GM19455 (cell line): ENCODE measurements around the gene SLC26A11.

ENCODE experiments used
- ATAC-seq: cut with Tn5 transposase; IDR thresholded peaks from one replicate; pipeline ENCODE4 v1.9.1; 2021; ENCODE audit not compliant: unreplicated experiment

The SLC26A11 gene

DNA sequence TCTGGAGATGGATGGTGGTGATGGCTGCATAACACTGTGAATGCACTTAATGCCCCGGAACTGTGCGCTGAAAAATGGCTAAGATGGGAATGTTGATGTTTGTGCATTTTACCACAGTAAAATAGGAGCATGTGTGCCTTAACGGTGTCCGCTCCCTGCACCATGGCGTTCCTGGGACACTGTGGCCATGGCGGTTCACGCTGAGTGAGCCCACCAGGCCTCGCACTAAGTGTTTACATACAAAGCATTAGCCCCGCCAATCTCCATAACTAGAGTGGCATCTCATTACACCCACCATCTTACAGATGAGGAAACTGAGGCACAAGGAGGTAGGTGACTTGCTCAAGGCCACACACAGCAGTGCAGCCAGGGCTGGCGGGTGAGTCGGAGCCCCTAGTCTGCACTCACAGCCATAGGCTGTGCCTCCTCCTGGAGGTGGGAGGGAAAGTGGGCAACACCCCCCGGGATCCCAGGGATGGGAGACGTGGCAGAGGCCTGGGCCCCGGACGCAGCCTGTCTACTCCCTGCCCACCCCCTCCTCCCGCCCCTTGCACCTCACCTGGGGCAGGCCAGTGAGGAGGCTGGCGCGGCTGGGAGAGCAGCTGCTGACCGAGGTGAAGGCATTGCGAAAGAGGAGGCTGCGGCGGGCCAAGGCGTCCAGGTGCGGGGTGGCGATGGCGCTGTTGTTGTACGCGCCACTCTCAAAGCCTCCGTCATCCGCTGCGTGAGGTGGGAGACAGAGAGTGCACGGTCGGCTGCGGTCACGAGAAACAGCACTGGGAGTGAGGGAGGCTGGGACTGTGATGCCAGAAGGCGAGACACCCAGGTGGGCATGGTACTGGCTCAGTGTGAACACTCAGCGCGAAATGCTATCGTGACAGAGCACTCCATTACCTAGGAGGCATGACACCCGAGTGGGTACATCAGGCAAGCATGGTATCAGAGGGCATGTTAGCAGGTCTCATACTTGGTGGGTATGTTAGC, 3.5 kb upstream of the SLC26A11 start:
- ATAC-seq: no peak

DNA sequence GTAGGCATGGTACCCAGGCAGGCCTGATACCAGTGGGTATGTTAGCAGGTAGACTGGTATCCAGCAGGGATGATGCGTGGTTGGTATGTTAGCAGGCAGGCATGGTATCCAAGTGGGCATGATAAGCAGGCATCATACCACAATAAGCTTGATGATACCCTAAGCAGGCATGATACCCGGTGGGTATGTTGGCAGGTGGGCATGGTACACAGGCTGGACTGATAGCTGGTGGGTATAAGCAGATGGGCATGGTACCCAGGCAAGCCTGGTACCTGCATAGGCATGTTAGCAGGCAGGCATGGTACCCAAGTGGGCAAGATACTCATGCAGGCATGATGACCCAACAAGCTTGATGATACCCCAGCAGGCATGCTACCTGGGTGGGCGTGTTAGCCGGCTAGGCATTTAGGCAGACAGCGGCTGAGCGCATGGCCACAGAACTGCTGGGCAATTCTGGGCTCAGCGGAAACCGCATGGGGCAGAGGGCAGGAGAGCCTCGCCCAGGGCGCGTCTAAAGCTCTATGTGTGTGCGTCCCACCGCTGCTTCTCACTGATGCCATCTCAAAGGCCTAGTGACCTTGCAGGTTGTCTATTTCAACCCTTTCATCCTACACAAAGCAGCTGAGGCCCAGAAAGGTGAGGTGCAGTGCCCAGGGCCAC, 2.4 kb upstream of the SLC26A11 start:
- ATAC-seq: no peak

DNA sequence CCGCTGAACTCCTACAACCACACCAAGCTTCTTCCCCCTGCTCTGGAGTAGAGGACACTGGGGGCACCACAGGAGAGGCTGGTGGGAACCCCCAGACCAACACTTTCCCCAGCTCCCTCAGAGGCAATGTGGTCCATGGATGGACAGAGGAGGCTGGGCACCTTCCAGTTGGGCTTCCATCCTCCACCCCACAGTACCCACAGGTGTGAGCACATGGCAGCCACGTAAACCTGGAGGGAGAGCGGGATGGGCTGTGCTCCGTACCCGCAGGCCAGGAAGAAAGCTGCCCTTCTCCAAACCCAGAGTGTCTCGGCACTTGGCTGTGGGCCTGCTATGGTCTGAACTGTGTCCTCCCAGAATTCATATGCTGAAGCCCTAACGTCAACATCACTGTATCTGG, 1.8 kb upstream of the SLC26A11 start:
- no peak for ATAC-seq

DNA sequence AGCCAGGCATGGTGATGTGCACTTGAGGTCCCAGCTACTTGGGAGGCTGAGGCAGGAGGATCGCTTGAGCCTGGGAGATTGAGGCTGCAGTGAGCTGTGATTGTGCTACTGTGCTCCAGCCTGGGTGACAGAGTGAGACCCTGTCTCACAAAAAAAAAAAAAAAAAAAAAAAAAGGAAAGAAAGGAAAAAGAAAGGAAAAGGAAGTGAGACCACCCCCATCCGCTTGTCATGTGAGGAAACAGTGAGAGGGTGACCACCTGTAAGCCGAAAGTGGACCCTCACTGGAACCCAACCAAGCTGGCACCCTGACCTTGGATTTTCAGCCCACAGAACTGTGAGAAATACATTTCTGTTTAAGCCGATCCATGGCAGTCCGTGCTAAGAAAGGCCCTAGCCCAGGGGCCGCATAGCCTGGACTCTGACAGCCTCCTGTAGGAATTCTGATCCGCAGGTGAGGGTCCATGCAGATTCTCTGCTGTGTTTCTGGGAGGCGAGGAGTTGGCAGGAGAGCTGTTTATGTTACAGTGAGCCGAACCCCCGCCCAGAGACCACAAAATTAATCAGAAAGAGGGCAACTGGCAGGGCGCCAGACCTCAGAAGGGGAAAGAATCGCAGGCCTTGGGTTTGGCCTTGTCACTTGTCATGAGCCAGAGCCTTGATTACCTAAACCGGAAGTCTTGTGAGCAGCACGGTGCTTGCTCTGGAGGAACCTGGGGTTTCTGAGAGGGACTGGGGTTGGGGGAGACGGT, 1.0 kb upstream of the SLC26A11 start:
- peak; percentile 37 for ATAC-seq

DNA sequence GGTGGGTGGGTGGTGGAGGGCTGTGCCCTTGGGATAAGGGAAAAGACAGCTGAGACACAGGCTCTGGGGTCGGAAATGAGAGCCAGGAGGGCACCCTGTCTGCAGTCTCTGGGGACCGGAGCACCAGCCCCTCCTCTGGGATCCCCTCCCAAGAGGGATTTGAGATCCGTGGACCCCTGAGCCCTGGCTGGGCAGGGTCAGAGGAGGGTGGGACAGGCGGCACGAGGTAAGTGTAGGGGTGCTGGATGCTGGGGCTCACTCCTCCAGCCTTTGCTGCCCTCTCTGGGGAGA, 519 bp upstream of the SLC26A11 start:
- peak; percentile 16 for ATAC-seq

DNA sequence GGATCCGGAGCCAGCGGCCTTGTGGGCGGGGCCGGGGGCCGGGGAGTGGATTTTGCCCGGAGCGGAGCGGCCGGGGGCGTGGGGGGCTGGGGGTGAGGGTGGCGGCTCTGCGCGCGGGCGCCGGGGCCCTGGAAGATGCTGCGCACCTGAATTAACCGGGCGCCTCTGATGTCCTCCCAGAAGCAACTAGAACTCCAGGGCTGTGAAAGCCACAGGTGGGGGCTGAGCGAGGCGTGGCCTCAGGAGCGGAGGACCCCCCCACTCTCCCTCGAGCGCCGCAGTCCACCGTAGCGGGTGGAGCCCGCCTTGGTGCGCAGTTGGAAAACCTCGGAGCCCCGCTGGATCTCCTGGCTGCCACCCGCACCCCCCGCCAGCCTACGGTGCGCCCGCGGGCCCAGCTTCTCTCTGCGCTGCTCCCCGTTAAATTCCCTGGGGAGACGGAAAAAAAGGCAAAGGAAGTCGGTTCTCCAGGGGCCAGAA, 549 bp downstream of the SLC26A11 start:
- ATAC-seq: peak; percentile 8

DNA sequence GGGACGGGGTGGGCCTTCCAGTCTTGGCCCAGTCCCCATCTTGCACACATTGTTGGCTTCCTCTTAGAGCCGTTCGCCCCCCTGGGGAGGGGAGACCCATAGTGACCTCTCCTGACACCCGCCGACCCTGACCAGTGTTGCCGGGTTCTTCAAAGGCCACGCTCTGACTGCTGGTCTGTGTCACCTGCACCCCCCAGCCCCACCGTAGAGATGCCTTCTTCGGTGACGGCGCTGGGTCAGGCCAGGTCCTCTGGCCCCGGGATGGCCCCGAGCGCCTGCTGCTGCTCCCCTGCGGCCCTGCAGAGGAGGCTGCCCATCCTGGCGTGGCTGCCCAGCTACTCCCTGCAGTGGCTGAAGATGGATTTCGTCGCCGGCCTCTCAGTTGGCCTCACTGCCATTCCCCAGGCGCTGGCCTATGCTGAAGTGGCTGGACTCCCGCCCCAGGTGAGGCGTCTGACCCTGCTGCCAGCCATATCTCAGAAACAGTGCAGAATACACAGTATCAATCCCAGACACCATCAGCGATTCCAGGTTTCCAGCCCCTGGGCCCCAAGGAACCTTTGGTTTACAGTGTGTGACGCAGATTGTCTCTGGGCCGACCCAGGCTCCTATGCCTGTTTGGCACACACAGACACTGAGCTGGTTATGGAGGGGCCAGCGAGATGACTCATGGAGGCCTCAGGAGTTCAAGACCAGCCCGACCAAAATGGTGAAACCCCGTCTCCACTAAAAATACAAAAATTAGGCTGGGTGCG, 1.3 kb downstream of the SLC26A11 start:
- no peak for ATAC-seq

DNA sequence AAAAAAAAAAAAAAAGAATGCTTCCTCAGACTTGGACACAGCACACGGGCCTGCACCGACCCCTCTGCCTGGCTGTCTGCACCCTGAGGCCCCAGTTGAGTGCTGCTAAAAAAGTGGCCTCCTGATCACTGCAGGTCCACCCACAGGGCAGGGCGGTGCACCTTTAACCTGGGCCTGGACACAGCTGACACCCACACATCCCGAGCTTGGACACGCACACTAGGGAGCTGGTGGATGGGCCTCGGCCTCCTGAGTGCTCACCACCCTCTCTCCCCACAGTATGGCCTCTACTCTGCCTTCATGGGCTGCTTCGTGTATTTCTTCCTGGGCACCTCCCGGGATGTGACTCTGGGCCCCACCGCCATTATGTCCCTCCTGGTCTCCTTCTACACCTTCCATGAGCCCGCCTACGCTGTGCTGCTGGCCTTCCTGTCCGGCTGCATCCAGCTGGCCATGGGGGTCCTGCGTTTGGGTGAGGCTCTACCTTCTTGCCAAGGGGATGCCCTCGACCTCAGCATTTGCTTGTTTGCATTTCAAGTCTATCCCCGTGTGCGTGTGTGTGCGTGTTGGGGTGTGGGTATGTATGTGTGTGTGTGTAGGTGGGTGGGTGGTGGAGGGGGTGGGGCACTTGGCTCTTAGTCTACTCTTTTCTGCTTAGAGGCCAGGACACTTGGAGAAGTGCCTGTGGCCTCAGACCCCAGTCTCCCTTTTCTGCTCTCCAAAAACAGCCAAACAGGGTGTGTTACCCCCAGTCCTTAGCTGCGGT, 2.3 kb downstream of the SLC26A11 start:
- no peak for ATAC-seq

DNA sequence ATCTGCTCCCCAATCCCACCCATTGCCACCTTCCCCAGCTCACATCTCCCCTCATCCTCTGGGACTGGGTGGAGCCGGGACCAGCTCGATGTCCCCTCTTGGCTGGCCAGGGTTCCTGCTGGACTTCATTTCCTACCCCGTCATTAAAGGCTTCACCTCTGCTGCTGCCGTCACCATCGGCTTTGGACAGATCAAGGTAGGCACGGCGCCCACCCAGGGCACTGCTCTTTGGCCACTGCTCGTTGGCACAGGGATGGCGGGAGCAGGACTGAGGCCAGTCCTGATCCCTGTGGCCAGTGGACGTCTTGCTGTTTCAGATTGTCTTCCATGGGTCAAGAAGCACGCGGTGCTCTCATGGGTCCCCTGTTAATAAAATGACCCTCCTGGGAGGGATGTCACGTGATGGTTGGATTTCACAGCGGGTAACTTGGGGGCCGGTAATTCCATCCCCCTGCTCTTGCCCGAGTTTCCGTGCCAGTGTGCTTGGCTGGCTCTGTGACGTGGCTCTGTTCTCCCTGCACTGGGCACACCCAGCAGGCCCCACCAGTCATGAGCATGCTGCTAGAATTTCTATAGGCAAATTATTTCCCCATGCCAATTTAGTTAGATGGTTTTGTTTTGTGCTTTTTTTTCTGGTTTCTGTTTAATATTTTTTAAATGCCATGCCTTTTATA, 3.1 kb downstream of the SLC26A11 start:
- no peak for ATAC-seq

DNA sequence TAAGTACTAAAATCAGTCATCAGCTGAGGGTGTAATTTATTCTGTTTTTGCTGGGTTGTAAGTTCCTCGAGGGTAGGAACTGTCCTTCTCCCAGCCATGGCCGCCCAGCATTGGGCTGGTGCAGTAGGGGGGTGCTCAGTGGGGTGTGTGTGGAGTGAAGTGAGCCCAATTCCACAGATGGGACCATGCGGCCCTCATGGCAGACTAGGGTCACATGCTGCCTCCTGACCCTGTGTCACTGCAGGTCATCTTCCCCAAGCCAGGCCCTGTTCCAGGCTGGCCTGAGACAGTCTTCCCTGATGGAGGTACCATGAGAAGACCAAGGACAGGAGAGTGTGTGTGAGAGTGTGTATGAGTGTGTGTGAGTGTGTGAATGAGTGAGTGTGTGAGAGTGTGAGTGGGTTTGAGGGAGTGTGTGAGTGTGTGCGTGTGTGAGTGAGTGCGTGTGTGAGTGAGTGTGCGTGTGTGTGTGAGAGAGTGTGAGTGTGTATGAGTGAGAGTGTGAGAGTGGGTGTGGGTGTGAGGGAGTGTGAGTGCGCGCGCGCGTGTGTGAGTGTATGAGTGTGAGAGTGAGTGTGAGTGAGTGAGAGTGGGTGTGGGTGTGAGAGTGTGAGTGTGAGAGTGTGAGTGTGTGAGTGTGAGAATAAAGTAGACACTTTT, 3.7 kb downstream of the SLC26A11 start:
- no peak for ATAC-seq

DNA sequence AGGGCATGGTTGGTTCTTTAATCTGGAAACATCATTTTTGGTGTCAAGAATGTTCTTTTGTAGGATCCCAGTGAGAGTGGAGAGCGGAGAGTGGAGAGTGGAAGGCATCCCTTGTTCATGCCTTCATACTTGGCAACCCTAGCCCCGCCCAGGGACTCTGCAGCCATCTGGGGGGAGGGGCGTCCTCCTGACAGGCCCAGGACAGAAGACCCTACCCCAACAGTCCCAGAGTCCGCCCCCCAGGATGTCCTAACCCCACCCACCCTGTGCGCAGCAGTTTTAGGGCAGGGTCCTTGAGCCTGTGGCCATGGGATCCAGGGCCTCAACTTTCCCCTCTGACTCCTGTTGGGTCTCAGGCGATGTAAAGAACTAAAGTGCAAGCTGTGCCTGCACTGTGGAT, 4.5 kb downstream of the SLC26A11 start:
- ATAC-seq: no peak

DNA sequence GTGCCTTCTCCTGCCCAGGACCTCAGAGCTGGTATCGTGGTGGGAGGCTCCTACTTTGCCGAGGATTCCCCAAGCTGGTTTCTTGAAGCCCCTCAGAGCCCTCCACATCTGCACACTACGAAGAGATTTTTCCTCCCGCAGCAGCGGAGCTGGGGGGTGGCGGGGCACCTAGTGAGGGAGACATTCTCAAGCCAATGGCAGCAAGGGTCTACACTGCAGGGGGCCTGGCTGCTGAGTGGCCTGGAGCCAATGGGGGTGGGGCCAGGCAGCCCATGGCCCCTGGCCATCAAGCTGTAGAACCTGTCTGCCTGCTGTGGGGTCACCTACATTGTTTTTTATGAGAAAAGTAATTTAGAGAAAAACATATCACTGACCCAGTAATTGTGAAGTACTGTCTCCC, 5.0 kb downstream of the SLC26A11 start:
- no peak for ATAC-seq

DNA sequence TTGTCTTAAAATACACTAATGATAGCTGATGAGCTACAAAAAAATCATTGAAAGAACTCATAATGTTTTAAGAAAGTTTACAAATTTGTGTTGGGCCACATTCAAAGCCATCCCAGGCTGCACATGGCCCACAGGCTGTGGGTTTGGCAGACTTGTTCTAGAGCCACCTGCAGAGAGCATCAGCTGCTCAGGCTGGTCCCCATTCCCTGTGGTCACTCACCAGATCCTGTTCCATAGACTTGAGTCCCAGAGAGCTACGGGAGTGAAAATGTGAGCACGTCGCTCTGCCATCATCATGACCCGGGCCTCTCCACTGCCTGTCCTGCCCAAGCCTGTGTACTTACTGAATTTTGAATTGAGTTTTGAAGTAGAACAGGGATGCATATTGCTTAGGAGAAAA, 6.9 kb downstream of the SLC26A11 start:
- ATAC-seq: no peak

DNA sequence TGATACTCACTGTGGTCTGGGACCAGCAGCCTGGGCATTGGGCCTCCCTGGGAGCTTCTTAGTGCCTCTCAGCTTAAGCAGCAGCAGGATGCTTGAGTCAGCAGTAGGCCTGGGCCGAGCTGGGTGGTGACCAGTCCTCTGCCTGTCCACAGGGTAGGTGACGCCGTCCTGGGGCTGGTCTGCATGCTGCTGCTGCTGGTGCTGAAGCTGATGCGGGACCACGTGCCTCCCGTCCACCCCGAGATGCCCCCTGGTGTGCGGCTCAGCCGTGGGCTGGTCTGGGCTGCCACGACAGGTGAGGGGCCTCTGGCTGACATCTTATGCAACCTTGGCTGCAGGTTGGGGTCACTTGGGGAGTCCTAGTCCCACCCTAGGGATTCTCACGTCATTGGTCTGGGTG, 7.4 kb downstream of the SLC26A11 start:
- no peak for ATAC-seq

DNA sequence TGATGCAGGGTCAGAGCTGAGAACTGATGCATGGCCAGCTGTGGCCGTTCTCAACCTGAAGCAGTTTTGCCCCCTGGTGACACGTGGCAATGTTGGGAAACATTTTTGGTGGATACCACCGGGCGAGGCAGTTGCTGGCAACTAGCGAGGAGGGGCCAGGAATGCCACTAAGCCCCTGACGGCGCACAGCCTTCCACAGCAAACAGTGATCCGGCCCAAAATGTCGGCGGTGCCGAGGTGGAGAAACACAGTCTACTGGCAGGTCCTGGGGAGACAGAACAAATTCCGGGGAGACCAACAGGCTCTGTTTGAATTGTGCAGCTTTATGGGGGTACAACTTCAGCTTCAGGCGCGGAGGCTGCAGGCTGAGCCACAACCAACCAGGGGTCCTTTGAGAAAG, 8.2 kb downstream of the SLC26A11 start:
- no peak for ATAC-seq

DNA sequence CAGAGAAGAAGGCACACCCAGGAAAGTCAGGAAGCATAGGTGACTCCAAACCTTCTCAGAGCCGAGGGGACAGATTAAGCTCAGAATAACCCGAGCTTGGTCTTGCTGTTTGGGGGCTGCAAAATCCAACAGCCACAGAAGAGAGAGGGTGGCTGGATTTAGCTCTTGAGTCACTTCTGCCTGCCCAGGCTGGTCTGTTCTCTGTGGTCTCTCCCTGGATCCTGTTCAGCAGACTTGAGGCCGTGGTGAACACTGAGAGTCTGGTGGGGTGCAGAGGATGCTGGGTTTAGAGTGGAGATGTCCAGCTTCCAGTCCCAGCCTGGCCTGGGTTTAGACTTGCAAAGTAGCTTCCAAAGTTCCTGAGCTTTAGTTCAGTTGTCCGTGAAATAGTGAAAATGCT, 8.8 kb downstream of the SLC26A11 start:
- ATAC-seq: no peak

DNA sequence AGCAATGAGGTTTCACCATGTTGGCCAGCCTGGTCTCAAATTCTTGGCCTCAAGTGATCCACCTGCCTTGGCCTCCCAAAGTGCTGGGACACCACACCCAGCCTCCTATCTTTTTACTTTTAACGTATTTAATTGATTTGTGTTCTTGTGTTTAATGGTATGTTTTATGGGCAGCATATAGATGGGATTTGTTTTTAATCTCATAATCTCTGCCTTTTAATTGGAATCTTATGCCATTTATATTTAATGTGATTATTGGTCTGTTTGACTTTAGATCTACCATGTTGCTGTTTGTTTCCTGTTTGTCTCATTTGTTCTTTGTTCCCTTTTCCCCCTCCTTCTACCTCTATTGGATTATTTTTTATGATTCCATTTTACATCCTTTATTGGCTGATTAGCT, 12.2 kb downstream of the SLC26A11 start:
- no peak for ATAC-seq

DNA sequence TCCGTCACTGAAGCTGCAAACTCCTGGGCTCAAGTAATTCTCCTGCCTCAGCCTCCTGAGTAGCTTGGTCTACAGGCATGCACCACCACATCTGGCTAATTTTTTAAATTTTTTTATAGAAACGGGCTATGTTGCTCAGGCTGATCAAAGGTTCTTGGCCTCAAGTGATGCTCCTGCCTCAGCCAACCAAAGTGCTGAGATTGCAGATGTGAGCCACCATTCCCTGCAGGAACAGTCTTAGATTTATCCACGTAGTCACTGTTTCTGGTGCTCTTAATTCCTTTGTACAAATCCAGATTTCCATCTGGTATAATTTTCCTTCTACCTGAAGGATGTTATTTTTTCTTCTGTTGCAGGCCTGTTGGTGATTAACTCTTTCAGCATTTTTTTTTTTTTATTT, 13.0 kb downstream of the SLC26A11 start:
- no peak for ATAC-seq

DNA sequence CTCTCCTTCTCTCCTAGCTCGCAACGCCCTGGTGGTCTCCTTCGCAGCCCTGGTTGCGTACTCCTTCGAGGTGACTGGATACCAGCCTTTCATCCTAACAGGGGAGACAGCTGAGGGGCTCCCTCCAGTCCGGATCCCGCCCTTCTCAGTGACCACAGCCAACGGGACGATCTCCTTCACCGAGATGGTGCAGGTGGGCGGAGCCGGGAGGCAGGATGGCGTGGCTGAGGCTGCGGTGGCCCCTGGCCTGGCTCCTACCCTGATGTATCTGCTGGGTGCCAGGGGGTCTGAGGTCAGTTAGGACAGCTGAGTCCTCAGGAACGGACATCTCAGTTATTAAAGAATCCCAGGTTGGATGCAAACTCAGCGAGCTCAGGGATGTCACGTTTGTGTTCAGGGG, 16.7 kb downstream of the SLC26A11 start:
- no peak for ATAC-seq
